ENCODE results near the gene MRPS12.

Gene MRPS12

DNA sequence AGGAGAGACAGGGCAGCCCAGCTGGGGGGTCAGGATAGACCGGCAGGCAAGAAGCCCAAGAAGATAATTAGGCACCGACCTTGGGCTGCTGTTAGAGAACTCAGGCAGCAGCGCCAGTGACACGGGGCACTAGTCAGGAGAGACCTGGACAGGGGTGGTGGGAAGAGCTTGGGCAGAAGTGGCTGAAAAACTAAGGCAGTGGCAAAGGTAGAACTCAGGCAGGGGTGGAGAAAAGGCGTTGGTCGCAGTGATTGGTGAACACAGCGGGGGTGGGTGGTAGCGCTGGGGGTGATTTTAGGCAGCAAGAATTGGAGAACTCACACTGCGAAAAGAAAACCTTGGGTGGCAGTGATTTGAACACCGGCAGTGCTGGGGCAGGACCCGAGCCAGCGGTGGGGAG lies 23.1 kb upstream of the MRPS12 start:
- CTCF ChIA-PET = interaction anchor here (3.4 kb wide), 1 partner anchor 23 kb away, joined by 22 read pairs; the partner anchor contains the start of genes MRPS12 and SARS2
- POLR2A ChIA-PET = interaction anchor here (0.6 kb wide), 1 partner anchor 51 kb away, joined by 3 read pairs; no protein-coding TSS in a partner anchor
- no peak for DNase-seq (ENCODE audit: extremely low spot score)
- TF ChIP-seq, protein P1, sequence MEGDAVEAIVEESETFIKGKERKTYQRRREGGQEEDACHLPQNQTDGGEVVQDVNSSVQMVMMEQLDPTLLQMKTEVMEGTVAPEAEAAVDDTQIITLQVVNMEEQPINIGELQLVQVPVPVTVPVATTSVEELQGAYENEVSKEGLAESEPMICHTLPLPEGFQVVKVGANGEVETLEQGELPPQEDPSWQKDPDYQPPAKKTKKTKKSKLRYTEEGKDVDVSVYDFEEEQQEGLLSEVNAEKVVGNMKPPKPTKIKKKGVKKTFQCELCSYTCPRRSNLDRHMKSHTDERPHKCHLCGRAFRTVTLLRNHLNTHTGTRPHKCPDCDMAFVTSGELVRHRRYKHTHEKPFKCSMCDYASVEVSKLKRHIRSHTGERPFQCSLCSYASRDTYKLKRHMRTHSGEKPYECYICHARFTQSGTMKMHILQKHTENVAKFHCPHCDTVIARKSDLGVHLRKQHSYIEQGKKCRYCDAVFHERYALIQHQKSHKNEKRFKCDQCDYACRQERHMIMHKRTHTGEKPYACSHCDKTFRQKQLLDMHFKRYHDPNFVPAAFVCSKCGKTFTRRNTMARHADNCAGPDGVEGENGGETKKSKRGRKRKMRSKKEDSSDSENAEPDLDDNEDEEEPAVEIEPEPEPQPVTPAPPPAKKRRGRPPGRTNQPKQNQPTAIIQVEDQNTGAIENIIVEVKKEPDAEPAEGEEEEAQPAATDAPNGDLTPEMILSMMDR (IDR thresholded peaks at IDR 0.05; ENCODE audit: control extremely low read depth, extremely low read depth, low read depth, missing control alignments) = no peak

DNA sequence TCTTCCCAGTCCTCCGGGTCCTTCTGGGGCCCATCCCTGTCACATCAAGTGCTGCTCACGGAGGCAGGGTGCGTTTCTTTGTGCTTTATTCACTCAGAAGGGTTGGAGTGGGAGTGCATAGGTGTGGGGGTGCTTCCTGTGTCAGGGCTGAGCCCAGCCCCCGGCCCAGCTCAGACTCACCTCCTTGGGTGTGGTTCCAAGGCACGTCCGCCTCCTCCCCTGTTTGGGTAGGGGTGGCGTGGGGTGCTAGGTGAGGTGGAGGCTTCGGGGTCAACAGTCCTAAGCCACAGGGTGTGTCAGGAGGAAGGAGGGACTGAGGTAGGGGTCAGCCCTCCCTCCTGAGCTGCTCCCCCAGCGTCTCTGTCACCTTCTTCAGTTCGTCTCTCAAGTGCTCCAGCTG lies 21.8 kb upstream of the MRPS12 start:
- no peak for DNase-seq (ENCODE audit: extremely low spot score)
- TF ChIP-seq, protein P1 (IDR thresholded peaks at IDR 0.05; ENCODE audit: control extremely low read depth, extremely low read depth, low read depth, missing control alignments) = no peak
- CTCF ChIA-PET = interaction anchor here (3.4 kb wide), 1 partner anchor 21 kb away, joined by 22 read pairs; the partner anchor contains the start of genes MRPS12 and SARS2
- POLR2A ChIA-PET = no interaction called here

DNA sequence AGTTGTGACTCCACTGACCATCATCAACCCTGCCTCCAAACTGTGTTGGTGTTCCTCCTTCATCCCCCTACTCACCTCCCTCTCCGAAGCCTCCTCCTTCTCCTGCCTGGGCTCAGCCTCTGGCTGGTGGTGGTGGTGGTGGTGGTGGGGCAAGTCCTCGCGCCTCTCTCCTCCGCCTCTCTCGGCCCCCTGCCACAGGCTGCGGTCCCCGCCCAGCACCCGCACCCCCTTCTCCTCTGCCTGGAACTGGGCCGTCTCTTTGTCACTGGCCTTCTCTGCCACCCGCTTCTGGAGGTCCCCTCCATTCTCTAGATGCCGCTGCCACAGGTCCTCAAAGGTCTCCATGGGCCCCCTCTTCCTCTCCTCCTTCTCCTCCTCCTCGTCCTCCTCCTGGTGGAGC lies 20.3 kb upstream of the MRPS12 start:
- POLR2A ChIA-PET = no interaction called here
- TF ChIP-seq, protein P1 (IDR thresholded peaks at IDR 0.05; ENCODE audit: control extremely low read depth, extremely low read depth, low read depth, missing control alignments) = no peak
- CTCF ChIA-PET = no interaction called here
- no peak for DNase-seq (ENCODE audit: extremely low spot score)

DNA sequence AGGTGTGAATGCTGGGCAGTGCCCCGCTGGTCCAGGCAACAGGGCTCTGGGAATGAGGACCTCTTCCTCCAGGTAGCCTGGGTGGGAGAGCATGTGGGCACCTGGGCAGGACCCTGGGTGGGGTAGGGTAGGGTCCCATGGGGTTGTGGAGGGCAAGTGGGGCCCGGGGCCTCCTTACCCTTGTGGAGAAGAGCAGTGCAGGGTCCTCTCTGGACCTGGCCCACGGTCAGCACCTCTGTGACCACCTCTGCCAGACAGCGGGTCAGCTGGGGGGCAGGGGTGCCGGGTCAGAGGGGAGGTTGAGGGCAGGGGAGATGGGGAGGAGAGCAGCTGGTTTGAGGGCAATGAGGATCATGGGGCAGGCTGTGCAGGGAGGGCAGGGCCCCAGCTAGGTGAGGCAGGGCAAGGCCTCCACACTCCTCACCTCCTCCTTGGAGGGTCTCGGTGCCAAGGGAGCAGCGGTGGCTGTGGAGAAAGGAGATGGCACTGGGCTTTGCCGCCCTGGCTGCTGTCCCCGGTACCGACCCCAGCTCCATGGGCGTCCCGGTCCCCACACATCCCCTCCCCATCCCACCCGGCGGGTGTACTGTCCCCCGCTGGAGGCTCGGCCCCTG lies 19.2 kb upstream of the MRPS12 start:
- ChIA-PET CTCF (interaction anchor here (1.3 to 5.0 kb wide), 3 partner anchors 19 to 276 kb away, joined by 3 to 31 read pairs (median 10); partner anchors contain the start of genes MRPS12 and SARS2), POLR2A (no interaction called here)
- no peak for DNase-seq (ENCODE audit: extremely low spot score)
- TF ChIP-seq, protein P1 (IDR thresholded peaks at IDR 0.05; ENCODE audit: control extremely low read depth, extremely low read depth, low read depth, missing control alignments) = no peak

DNA sequence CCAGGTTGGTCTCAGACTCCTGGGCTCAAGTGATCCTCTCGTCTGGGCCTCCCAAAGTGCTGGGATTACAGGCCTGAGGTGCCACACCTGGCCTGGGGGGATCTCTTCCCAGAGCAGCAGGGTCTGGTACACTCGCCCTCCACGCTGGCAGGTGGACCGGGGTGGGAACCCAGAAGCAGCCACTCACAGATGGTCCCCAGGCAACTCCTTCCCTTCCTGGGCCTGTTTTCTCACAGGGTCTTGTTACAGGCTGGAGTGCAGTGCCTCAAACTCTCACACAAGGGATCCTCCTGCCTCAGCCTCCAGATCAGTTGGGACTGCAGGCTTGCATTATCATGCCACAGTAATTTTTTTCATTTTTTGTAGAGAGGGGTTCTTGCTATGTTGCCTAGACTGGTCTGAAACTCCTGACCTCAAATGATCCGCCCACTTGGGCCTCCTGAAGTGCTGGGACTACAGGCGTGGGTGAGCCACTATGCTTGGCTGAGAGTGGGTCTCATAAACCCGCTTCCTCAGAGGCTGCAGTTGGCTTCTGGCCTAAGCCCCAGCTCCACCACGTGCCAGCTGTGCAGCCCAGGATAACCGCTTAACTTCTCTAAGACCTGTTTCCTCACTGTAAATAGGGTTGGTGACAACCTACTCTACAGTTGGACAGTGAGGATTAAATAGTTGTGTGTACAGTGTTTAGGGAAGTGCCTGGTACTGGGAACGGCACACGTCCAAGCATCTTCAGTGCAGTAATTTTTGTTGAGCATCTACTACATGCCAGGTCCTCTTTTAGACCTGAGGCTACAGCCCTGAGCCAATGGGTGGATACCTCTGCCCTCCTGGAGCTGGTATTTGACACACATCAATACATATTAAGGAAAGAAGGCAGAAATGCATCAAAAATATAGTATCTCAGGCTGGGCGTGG lies 17.9 kb upstream of the MRPS12 start:
- CTCF ChIA-PET = interaction anchor here (0.7 to 5.0 kb wide), 6 partner anchors 8 to 369 kb away, joined by 3 to 31 read pairs (median 4); partner anchors contain the start of genes MRPS12 and SARS2
- TF ChIP-seq, protein P1 (IDR thresholded peaks at IDR 0.05; ENCODE audit: control extremely low read depth, extremely low read depth, low read depth, missing control alignments) = no peak

DNA sequence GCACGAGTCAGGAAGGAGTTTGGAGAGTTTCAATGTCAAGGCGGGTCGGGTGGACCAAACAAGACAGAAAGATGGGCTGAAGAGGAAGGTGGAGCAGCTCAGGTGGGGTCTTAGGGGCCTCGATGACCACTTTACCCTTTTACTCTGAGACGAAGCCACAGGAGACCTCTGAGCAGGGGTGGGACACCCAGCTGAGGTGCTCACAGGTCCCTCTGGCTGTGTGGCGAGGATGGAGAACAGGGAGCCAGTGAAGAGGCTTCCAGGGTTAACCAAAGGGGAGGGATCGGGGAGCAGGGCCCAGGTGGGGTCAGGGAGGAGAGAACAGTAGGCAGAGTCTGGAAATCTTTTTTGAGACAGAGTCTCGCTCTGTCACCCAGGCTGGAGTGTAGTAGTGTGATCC lies 16.8 kb upstream of the MRPS12 start:
- TF ChIP-seq, protein P1 (IDR thresholded peaks at IDR 0.05; ENCODE audit: control extremely low read depth, extremely low read depth, low read depth, missing control alignments) = no peak
- POLR2A ChIA-PET = no interaction called here
- CTCF ChIA-PET = interaction anchor here (0.8 to 5.0 kb wide), 4 partner anchors 9 to 279 kb away, joined by 3 to 31 read pairs (median 7); partner anchors contain the start of genes MRPS12 and SARS2
- DNase-seq (ENCODE audit: extremely low spot score) = no peak

More for the DNA sequence above, 17.9 kb upstream of the MRPS12 start:
- no peak for DNase-seq (ENCODE audit: extremely low spot score)
- POLR2A ChIA-PET = no interaction called here

Data from GM10248 (cell line).